ENCODE data around the gene RPTOR. TPM values are rescaled to one million over a fixed set of nuclear protein-coding genes. Genes with fewer than 3 reads are reported as not detected.

Gene RPTOR
- total RNA-seq, 1 experiment from 2014 or later = 25.1 TPM

GRCh38 chr17:80659651-80660050, 115.0 kb downstream of the RPTOR start:
- H3K4me3 Mint-ChIP-seq = no peak overlapping the region
- Histone ChIP-seq H3K79me2 (ENCODE audit: insufficient read depth, low read length) (peaks cover 2% of the 10 kb centered on the region; the same call in 1 of the 2 replicates), H2BK20ac (ENCODE audit: low read depth, low read length, poor library complexity, severe bottlenecking) (no peak overlapping the region), H4K91ac (ENCODE audit: insufficient read length, low read depth, low read length) (no peak overlapping the region), H2BK120ac (ENCODE audit: low read depth, low read length, poor library complexity, severe bottlenecking) (no peak overlapping the region), H4K5ac (ENCODE audit: insufficient read length, low read depth, low read length) (no peak overlapping the region), H3K4me1 (ENCODE audit: insufficient read depth, low read length) (peaks cover 7% of the 10 kb centered on the region), H2AK5ac (ENCODE audit: insufficient read length, low read length) (no peak overlapping the region), H3K23me2 (ENCODE audit: insufficient read length, low read depth, low read length, poor library complexity, severe bottlenecking) (no peaks in the 10 kb centered on the region), H3K9me3 (ENCODE audit: control insufficient read depth, low read depth, low read length) (no peaks in the 10 kb centered on the region), H3T11ph (ENCODE audit: low read length) (no peak overlapping the region), H2BK5ac (ENCODE audit: insufficient read length, low read length) (no peak overlapping the region), H2AFZ (ENCODE audit: low read length) (no peak overlapping the region), H4K8ac (replicated peaks; ENCODE audit: insufficient read length, low read depth, low read length) (no peak overlapping the region), H3K23ac (ENCODE audit: insufficient read length, low read depth, low read length) (no peak overlapping the region), H2BK12ac (ENCODE audit: insufficient read length, low read depth, low read length) (no peak overlapping the region), H2BK15ac (ENCODE audit: low read depth, low read length) (no peak overlapping the region), H4K20me1 (ENCODE audit: control insufficient read depth, insufficient read depth, insufficient read length) (no peaks in the 10 kb centered on the region), H3K27me3 (ENCODE audit: insufficient read depth, low read length) (no peaks in the 10 kb centered on the region), H3K4ac (ENCODE audit: low read depth, low read length) (no peak overlapping the region), H3K18ac (ENCODE audit: insufficient read length, low read depth, low read length) (no peak overlapping the region), H3K9ac (ENCODE audit: extremely low read depth, insufficient read length, low read length) (no peak overlapping the region), H3K79me1 (ENCODE audit: insufficient read depth, low read depth, low read length, poor library complexity, severe bottlenecking) (peaks cover 4% of the 10 kb centered on the region), H3K27ac (ENCODE audit: insufficient read length, low read depth, low read length) (no peak overlapping the region), H3K14ac (ENCODE audit: insufficient read depth, low read length) (no peak overlapping the region), H3K56ac (ENCODE audit: insufficient read length, low read depth, low read length) (no peak overlapping the region), H3K4me2 (ENCODE audit: insufficient read depth, insufficient read length, low read length) (no peak overlapping the region)
- H3K27me3 Mint-ChIP-seq (ENCODE audit: low read depth) = no peaks in the 10 kb centered on the region; the same call in 1 of the 2 replicates
- no CpG with 5 or more reads among the region's 12 CpGs for WGBS (ENCODE audit: extremely low coverage, insufficient read length, low lambda C conversion rate)
- TF ChIP-seq, protein P1, sequence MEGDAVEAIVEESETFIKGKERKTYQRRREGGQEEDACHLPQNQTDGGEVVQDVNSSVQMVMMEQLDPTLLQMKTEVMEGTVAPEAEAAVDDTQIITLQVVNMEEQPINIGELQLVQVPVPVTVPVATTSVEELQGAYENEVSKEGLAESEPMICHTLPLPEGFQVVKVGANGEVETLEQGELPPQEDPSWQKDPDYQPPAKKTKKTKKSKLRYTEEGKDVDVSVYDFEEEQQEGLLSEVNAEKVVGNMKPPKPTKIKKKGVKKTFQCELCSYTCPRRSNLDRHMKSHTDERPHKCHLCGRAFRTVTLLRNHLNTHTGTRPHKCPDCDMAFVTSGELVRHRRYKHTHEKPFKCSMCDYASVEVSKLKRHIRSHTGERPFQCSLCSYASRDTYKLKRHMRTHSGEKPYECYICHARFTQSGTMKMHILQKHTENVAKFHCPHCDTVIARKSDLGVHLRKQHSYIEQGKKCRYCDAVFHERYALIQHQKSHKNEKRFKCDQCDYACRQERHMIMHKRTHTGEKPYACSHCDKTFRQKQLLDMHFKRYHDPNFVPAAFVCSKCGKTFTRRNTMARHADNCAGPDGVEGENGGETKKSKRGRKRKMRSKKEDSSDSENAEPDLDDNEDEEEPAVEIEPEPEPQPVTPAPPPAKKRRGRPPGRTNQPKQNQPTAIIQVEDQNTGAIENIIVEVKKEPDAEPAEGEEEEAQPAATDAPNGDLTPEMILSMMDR (conservative IDR thresholded peaks at IDR 0.05) = no peak
- no peak overlapping the region for H3K27ac Mint-ChIP-seq
- H3K36me3 Mint-ChIP-seq (ENCODE audit: insufficient read depth in 1 of 3, low read depth in 3 of 3) = no peaks in the 10 kb centered on the region
- no peak for DNase-seq
- H3K9me3 Mint-ChIP-seq = no peaks in the 10 kb centered on the region
- peaks cover 44 to 45% of the 10 kb centered on the region in 2 experiments for H3K4me1 Mint-ChIP-seq

All from H9 (cell line).